Measurements from ENCODE around the gene ATP8A2.

The ATP8A2 gene

GRCh38 chr13:25973085-25973484 is 601.3 kb downstream of the ATP8A2 start:
- DNase-seq (ENCODE audit: low spot score) = no peak

DNA sequence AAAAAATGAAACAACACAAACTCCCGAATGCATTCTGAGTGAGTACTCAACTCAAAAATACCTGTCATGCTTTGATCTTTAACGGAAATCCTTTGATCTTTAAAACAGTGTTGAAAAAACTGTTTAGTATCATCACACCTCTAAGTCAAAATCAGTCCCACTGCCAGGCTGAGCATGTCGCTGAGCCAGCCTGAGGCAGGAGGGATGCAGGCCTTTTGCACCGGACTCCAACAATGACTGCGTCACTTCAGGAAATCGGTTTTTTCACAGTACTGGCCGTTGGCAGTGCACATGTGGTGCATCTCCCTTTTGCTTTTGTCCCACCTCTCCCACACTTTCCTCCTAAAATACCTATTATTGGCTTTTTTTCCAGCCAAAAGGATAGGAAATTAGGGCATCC is 601.8 kb downstream of the ATP8A2 start:
- TF ChIP-seq CTCF (IDR thresholded peaks at IDR 0.05; ENCODE audit: extremely low read depth, missing control alignments) = no peak
- no peak for DNase-seq (ENCODE audit: low spot score)

More at GRCh38 chr13:25973085-25973484, 601.3 kb downstream of the ATP8A2 start:
- TF ChIP-seq CTCF (IDR thresholded peaks at IDR 0.05; ENCODE audit: extremely low read depth, missing control alignments) = no peak

DNA sequence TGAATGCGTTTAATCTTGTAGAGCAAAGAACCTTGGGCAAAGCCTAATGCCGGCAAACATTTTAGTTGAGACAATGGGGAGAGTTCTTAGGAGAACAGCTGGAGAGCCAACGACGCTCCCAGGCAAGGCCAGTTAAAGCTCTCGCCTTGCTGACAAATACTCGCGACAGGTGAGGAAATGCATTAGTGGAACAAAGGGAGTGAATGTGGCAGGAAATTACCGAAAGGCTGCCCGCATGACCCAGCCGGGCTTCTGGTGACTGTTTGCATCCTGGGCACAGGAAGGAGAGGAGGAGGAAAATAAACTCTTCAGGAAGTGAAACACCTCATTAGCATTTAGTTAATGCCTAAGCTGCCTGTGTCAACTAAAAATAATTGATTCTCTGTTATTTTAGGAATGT is 605.4 kb downstream of the ATP8A2 start:
- DNase-seq (ENCODE audit: low spot score) = no peak
- TF ChIP-seq CTCF (IDR thresholded peaks at IDR 0.05; ENCODE audit: extremely low read depth, missing control alignments) = no peak

- TF ChIP-seq CTCF (IDR thresholded peaks at IDR 0.05; ENCODE audit: extremely low read depth, missing control alignments) = no peak
These were observed 605.9 kb downstream of the ATP8A2 start for GRCh38 chr13:25977671-25978070.

GRCh38 chr13:25978961-25979360 is 607.2 kb downstream of the ATP8A2 start:
- TF ChIP-seq CTCF (IDR thresholded peaks at IDR 0.05; ENCODE audit: extremely low read depth, missing control alignments) = no peak
- DNase-seq (ENCODE audit: low spot score) = no peak

More at GRCh38 chr13:25977671-25978070, 605.9 kb downstream of the ATP8A2 start:
- no peak for DNase-seq (ENCODE audit: low spot score)

DNA sequence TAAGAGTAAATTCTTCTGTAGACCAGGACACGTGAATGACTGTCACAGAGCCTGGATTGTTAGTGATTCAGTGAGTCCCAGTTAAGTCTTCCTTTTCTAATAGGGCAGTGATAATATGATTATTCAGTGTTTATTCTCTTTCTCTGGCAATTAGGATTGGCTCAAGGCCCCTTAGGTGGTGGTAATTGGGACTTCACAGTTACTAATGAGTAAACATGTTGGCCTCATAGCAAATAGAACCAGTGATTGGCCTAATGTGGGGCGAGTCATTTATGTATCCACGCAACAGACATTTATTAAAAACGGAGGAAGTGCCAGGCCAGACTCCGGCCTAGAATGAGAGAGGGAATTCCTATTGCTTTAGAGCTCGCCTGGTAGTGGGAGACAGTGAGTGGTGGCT is 607.6 kb downstream of the ATP8A2 start:
- no peak for TF ChIP-seq CTCF (IDR thresholded peaks at IDR 0.05; ENCODE audit: extremely low read depth, missing control alignments)
- no peak for DNase-seq (ENCODE audit: low spot score)

- no peak for DNase-seq (ENCODE audit: low spot score)
- TF ChIP-seq CTCF (IDR thresholded peaks at IDR 0.05; ENCODE audit: extremely low read depth, missing control alignments) = no peak
These were observed 608.5 kb downstream of the ATP8A2 start for GRCh38 chr13:25980255-25980654.
